Tibial nerve (tissue), 4 donors: Measurements from ENCODE around the gene PRLH.

ENCODE experiments used
- CTCF ChIP-seq, 5 experiments: fragments of 200-600 bp in 3 of 5; fragments of 450-650 bp in 2 of 5; sonication (generic) in 3 of 5; IDR thresholded peaks; one replicate each; pipeline ENCODE4 v1.5.1; 2016 to 2019; ENCODE audit warnings: antibody characterized with exemption in 5 of 5, mild to moderate bottlenecking in 3 of 5, moderate library complexity in 2 of 5
- EP300 ChIP-seq, 2 donors: sonication (generic); formaldehyde crosslinking; IDR thresholded peaks; one replicate each; pipeline ENCODE4 v1.6.1; 2017; ENCODE audit warnings: antibody characterized with exemption in 2 of 2, mild to moderate bottlenecking in 1 of 2
- POLR2A ChIP-seq, 2 donors: fragments of 450-650 bp; IDR thresholded peaks; one replicate each; pipeline ENCODE4 v1.6.1; 2017; ENCODE audit warnings: antibody characterized with exemption in 2 of 2, mild to moderate bottlenecking in 2 of 2, moderate library complexity in 2 of 2

- TF ChIP-seq POLR2A (IDR thresholded peaks at IDR 0.05) (no peak), CTCF (IDR thresholded peaks at IDR 0.05) (no peak), EP300 (IDR thresholded peaks at IDR 0.05) (no peak)
Observed at GRCh38 chr2:237577956-237578870, 11.8 kb downstream of the PRLH start.
